Stimulated activated naive CD4-positive, alpha-beta T cell (primary cell): ENCODE data around the gene TCEA3.

Experiments
- DNase-seq, 6 experiments: peaks; one replicate each; lab custom pipeline; 2025; lab: John Stamatoyannopoulos, UW

TCEA3 gene

GRCh38 chr1:23367791-23368561 is 56.6 kb downstream of the TCEA3 start:
- peak; percentile 92 to 98 (median 96) for DNase-seq

- peak in 1 of 6 experiments; percentile 15 for DNase-seq
Observed at GRCh38 chr1:23367451-23367790, 57.1 kb downstream of the TCEA3 start.

GRCh38 chr1:23366598-23366997 is 58.0 kb downstream of the TCEA3 start:
- DNase-seq = no peak

DNA sequence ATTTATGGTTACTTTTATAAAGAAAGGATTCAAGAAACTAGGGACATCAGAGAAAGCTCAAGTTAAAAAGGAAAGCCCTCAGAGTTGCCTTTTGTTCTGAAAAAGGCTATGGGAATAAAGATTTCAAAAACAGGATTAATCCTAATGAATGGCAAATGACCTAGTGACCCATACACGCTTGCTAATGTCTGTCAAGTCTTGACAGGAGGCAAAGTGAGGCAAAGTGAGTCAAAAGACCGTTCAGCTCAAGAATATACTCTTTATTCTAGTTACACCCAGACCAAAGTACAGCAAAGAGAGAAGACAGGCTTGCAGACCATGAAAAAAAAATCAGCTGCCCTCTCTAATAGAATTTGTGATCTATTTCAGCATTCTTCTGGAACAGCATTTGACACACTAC is 58.4 kb downstream of the TCEA3 start:
- DNase-seq = no peak

DNA sequence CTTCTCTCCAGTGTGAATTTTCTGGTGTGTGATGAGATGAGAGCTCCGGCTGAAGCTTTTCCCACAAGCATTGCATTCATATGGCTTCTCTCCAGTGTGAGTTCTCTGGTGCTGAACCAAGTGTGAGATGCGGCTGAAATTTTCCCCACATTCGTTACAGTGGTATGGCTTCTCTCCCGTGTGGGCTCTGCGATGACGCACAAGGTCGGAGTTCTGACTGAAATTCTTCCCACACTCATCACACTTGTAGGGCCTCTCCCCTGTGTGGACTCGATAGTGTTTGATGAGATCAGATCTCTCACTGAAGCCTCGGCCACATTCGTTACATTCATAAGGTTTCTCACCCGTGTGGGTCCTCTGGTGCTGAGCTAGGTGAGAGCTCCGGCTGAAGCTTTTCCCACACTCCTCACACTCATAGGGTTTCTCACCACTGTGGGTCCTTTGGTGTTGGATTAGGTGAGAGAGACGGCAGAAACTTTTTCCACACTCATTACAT is 62.3 kb downstream of the TCEA3 start:
- no peak for DNase-seq

- no peak for DNase-seq
Observed at GRCh38 chr1:23358310-23358875, 66.2 kb downstream of the TCEA3 start.

DNA sequence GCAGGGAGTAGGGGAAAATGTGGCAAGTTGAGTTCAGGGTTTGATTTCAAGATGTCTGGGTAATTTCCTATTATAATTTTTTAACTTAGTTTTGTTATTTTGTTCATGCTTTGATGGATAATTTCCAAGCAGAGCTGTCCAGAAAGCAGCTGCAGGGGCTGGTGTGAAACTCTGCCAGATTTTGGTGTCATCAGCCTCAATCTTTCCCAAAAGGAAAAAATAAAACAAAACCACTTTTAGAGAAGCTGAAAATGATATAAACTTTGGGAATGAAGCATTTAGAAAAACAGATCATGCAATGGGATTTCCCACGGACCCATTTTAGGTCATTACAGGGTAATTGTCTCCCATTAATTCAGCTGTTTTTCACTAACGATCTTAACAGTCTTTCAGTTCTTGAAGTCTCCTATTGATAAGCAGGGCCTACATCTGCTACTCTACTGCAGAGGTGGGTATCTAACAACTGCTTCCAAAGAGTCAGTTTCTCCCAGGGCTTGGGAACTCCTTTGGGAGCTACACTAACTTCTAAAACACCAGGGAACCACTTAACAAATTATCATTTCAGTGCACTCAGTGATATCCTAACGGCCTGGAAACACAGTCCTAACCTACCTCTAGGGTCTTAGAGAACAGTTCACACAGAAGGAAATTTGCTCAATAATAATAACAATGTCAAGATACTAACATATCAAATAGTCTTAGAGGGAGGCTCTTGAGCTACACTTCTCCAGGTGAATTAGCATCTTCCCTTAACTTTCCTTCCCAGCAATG is 67.2 kb downstream of the TCEA3 start:
- DNase-seq = no peak

DNA sequence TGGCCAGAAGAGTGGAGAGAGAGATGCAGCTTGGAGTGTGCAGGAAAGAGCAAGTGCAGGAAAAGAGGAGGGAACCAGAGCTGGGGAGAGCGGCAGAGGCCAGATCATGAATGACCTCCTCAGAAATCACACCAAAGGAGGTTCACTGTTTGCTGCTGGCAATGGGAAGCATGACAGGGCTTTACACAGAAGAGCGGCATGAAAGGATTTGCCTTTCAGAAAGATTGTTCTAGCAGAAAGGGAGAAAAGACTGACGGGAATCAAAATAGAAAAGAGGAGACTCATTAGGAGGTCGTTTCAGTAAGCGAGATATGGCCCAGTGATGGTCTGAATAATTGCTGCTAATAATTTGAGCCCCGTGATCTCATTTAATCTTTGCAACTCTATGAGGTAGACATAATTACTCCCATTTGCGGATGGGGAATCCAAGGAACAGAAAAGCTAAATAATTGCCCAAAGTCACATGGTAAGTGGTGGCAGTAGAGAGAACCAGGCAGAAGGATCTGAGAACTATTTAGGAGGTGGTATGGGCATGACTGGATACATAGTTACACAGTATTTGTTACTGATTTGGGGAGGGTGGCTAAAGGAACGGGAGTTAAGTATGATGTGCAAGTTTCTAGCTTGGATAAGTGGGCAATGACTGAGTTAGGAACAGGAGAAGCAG is 67.9 kb downstream of the TCEA3 start:
- DNase-seq = no peak

- DNase-seq = no peak
Observed at GRCh38 chr1:23354245-23354644, 70.3 kb downstream of the TCEA3 start.

DNA sequence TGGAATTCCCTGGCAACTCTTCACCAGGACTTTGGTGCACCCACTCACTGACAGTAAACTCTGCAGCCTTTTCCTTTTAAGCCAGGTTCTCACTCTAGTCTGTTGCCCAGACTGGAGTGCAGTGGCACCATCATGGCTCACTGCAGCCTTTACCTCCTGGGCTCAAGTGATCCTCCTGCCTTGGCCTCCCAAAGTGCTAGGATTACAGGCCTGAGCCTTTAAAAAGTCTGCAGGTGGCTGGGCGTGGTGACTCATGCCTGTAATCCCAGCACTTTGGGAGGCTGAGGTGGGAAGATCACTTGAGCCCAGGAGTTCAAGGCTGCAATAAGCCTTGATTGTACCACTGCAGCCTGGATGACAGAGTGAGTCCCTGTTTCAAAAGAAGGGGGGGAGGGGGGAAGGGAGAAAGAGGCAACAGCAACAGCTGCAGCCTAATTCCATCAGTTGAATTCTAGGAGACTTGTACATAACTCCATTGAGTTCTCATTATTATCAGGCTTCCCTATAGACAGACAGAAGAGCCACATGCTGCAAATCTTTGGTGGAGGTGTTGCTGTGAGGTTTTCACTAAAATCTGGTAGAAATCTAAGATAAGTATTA is 72.4 kb downstream of the TCEA3 start:
- no peak for DNase-seq

GRCh38 chr1:23345920-23346319 is 78.6 kb downstream of the TCEA3 start:
- DNase-seq = no peak

- no peak for DNase-seq
Observed at GRCh38 chr1:23344987-23345472, 79.5 kb downstream of the TCEA3 start.

GRCh38 chr1:23344111-23344986 is 80.2 kb downstream of the TCEA3 start, which contains the start of gene HNRNPR:
HNRNPR (minus strand) TSS chr1:23344284; CDS start chr1:23341008, 3,276 bp downstream.
- peak; percentile 94 to 98 (median 96) for DNase-seq

DNA sequence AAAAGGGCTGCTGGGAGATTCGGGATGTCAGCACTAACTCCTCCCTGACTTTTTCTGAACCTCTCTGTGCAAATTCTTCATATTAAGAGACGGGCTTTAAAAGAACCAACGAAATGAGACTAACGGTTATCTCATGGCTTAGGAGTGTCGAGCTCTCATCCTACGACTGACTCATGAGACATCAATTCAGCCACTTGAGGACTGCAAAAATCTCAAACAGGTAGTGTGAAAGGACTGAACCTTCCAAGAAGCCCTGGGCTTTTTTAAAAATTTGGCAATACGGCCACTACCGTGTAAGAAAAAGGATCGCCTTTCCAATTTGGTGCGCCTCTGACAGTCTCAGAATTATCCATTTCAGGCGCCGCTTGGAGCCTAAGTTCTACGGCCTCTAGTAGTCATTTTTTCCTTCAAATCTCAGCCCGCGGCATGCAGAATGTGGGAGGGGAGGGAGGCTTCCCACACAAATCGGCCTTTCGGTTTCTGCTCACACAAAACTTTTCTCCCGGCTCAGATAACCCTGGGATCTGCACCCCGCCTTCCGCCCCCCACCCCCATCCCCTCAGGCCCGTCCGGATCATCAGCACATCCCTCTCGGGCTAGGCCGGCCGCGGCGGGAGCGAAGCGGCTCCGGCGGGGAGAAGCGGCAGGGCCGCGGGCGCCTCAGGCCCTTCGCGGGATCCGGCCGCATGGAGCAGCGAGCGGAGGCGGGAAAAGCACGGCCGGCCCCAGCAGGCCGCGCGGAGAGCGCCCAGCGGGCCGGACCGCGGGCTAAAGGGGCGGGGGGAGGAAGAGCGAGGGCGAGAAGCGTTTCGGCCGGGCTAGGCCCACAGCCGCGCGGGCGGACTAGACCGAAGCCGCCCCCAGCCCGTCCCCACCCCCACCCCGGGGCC is 81.1 kb downstream of the TCEA3 start:
- DNase-seq = peak in 3 of 6 experiments; percentile 31 to 39 (median 39)

GRCh38 chr1:23341931-23342692 is 82.4 kb downstream of the TCEA3 start:
- DNase-seq = no peak

- DNase-seq = no peak
Observed at GRCh38 chr1:23339632-23340031, 84.9 kb downstream of the TCEA3 start.

DNA sequence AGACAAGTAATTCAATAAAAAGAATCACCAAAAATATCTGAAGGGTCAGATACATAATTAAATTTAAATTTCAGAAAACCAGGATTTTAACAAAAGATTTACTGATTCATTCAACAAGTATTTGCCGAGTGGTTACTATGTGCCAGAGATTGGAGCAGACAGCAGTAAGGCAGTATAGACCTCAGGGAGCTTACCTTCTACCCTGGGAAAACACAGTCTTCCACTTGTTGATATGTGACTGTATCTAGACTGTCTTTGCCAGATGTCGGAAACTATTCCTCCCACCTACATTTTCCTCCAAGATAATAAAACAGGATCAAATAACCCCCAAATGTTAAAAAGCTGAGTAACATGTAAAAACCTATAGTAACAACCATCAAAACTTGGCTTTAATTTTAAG is 86.7 kb downstream of the TCEA3 start:
- no peak for DNase-seq

DNA sequence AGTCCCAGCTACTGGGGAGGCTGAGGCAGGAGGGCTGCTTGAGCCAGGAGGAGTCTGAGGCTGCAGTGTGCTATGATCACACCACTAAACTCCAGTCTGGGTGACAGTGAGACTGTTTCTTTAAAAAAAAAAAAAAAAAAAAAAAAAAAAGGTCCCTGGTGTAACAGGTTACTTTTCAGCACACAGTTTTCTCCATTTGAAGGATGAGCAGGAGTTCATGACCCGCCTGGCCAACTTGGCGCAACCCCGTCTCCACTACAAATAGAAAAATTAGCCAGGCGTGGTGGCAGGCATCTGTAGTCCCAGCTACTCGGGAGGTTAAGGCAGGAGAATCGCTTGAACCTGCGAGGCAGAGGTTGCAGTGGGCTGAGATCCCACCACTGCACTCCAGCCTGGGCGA is 92.8 kb downstream of the TCEA3 start:
- DNase-seq = no peak
